GM18499 (cell line): Measurements from ENCODE around the gene POLR3B.

Source experiments
- ATAC-seq: cut with Tn5 transposase; IDR thresholded peaks from one replicate; pipeline ENCODE4 v1.9.1; 2021; ENCODE audit warnings: moderate number of reproducible peaks; ENCODE audit not compliant: insufficient read depth, unreplicated experiment

Gene POLR3B

GRCh38 chr12:106409878-106410277 is 52.3 kb downstream of the POLR3B start:
- no peak for ATAC-seq

GRCh38 chr12:106412563-106412962 is 55.0 kb downstream of the POLR3B start:
- ATAC-seq, result no peak

- ATAC-seq, result no peak
Measured at GRCh38 chr12:106415134-106415533, 57.6 kb downstream of the POLR3B start.

GRCh38 chr12:106416273-106416672 is 58.7 kb downstream of the POLR3B start:
- ATAC-seq, result no peak

GRCh38 chr12:106417926-106418910 is 60.7 kb downstream of the POLR3B start:
- ATAC-seq, result no peak

GRCh38 chr12:106418970-106419369 is 61.4 kb downstream of the POLR3B start:
- ATAC-seq, result no peak

GRCh38 chr12:106423291-106423690 is 65.7 kb downstream of the POLR3B start:
- ATAC-seq, result no peak

GRCh38 chr12:106425061-106425702 is 67.6 kb downstream of the POLR3B start:
- no peak for ATAC-seq

- ATAC-seq, result no peak
Measured at GRCh38 chr12:106427917-106428316, 70.4 kb downstream of the POLR3B start.

- ATAC-seq, result no peak
Measured at GRCh38 chr12:106428384-106428783, 70.8 kb downstream of the POLR3B start.

GRCh38 chr12:106429043-106429552 is 71.5 kb downstream of the POLR3B start:
- no peak for ATAC-seq

- no peak for ATAC-seq
Measured at GRCh38 chr12:106429636-106430035, 72.1 kb downstream of the POLR3B start.

- ATAC-seq, result no peak
Measured at GRCh38 chr12:106431839-106432411, 74.4 kb downstream of the POLR3B start.

- ATAC-seq, result no peak
Measured at GRCh38 chr12:106433055-106433454, 75.5 kb downstream of the POLR3B start.

- no peak for ATAC-seq
Measured at GRCh38 chr12:106434526-106434925, 77.0 kb downstream of the POLR3B start.

GRCh38 chr12:106436164-106436563 is 78.6 kb downstream of the POLR3B start:
- no peak for ATAC-seq

- no peak for ATAC-seq
Measured at GRCh38 chr12:106442575-106442974, 85.0 kb downstream of the POLR3B start.

- no peak for ATAC-seq
Measured at GRCh38 chr12:106445053-106445452, 87.5 kb downstream of the POLR3B start.

GRCh38 chr12:106445959-106446358 is 88.4 kb downstream of the POLR3B start:
- ATAC-seq, result no peak

GRCh38 chr12:106446419-106447092 is 89.0 kb downstream of the POLR3B start:
- ATAC-seq, result no peak
